Renal pelvis (tissue), 4 donors: Measurements from ENCODE around the gene TSTD2. TPM values are rescaled to one million over a fixed set of nuclear protein-coding genes. Genes with fewer than 3 reads are reported as not detected.
A peak's percentile ranks its signal among the peaks of the same experiment; 100 is the strongest.
"Not testable (repeated sequence)": the region's sequence is repeated elsewhere in the genome, so short reads cannot be mapped to it uniquely, and the experiment has no call there.

ENCODE experiments used
- DNase-seq: peaks from one replicate; pipeline ENCODE4 v3.0.0-alpha.2; 2013
- polyA plus RNA-seq, 3 donors: library from polyadenylated mRNA; unstranded; fragments of 120-200 nt; gene quantifications; one replicate each; pipeline ENCODE4 v1.2.1, GENCODE V29; 2013; ENCODE audit not compliant: insufficient read length in 3 of 3

TSTD2 gene
- polyA plus RNA-seq, 3 donors: 29.0 to 40.8 (median 38.8) TPM

- no peak for DNase-seq
Measured at GRCh38 chr9:97635026-97635425, 1.9 kb upstream of the TSTD2 start.

GRCh38 chr9:97633859-97634490 lies 807 bp upstream of the TSTD2 start:
- peak; percentile 11 for DNase-seq

- no peak for DNase-seq
Measured at GRCh38 chr9:97632248-97632984, 752 bp downstream of the TSTD2 start.

GRCh38 chr9:97630591-97630990 lies 2.6 kb downstream of the TSTD2 start:
- DNase-seq: no peak

- no peak for DNase-seq
Measured at GRCh38 chr9:97629156-97629555, 4.0 kb downstream of the TSTD2 start.

GRCh38 chr9:97628668-97629067 lies 4.5 kb downstream of the TSTD2 start:
- no peak for DNase-seq

- no peak for DNase-seq
Measured at GRCh38 chr9:97627624-97628023, 5.5 kb downstream of the TSTD2 start.

GRCh38 chr9:97625620-97626019 lies 7.5 kb downstream of the TSTD2 start:
- no peak for DNase-seq

- no peak for DNase-seq
Measured at GRCh38 chr9:97623946-97624345, 9.2 kb downstream of the TSTD2 start.

- not testable (repeated sequence) for DNase-seq
Measured at GRCh38 chr9:97622483-97622882, 10.7 kb downstream of the TSTD2 start.

GRCh38 chr9:97620063-97620462 lies 13.1 kb downstream of the TSTD2 start:
- not testable (repeated sequence) for DNase-seq

- no peak for DNase-seq
Measured at GRCh38 chr9:97617939-97618416, 15.2 kb downstream of the TSTD2 start.

GRCh38 chr9:97615439-97616072 lies 17.6 kb downstream of the TSTD2 start:
- DNase-seq: peak; percentile 48

- no peak for DNase-seq
Measured at GRCh38 chr9:97604901-97605645, 28.1 kb downstream of the TSTD2 start.

- no peak for DNase-seq
Measured at GRCh38 chr9:97602430-97602829, 30.7 kb downstream of the TSTD2 start.

- DNase-seq: no peak
Measured at GRCh38 chr9:97601228-97601898, 31.8 kb downstream of the TSTD2 start.

- no peak for DNase-seq
Measured at GRCh38 chr9:97600531-97601227, 32.5 kb downstream of the TSTD2 start.

- DNase-seq: no peak
Measured at GRCh38 chr9:97599314-97599846, 33.8 kb downstream of the TSTD2 start.

GRCh38 chr9:97598461-97599288 lies 34.5 kb downstream of the TSTD2 start:
- DNase-seq: peak; percentile 81

GRCh38 chr9:97596906-97597305 lies 36.3 kb downstream of the TSTD2 start:
- DNase-seq: no peak
